ENCODE measurements around the gene RASGRF2.
A peak's percentile ranks its signal among the peaks of the same experiment; 100 is the strongest.

Gene RASGRF2

GRCh38 chr5:81169924-81170323 lies 209.8 kb downstream of the RASGRF2 start:
- no peak for DNase-seq (ENCODE audit: low read depth, low spot score)

- no peak for DNase-seq (ENCODE audit: low read depth, low spot score)
These were observed 211.6 kb downstream of the RASGRF2 start for GRCh38 chr5:81171769-81172168.

GRCh38 chr5:81172710-81173109 lies 212.5 kb downstream of the RASGRF2 start:
- DNase-seq (ENCODE audit: low read depth, low spot score), result no peak

GRCh38 chr5:81177061-81177460 lies 216.9 kb downstream of the RASGRF2 start:
- DNase-seq (ENCODE audit: low read depth, low spot score), result no peak

- DNase-seq (ENCODE audit: low read depth, low spot score), result no peak
These were observed 219.8 kb downstream of the RASGRF2 start for GRCh38 chr5:81179959-81180358.

- no peak for DNase-seq (ENCODE audit: low read depth, low spot score)
These were observed 220.8 kb downstream of the RASGRF2 start for GRCh38 chr5:81180780-81181460.

GRCh38 chr5:81181576-81182316 lies 221.6 kb downstream of the RASGRF2 start:
- no peak for DNase-seq (ENCODE audit: low read depth, low spot score)

GRCh38 chr5:81182396-81183390 lies 222.5 kb downstream of the RASGRF2 start:
- DNase-seq (ENCODE audit: low read depth, low spot score), result no peak

- no peak for DNase-seq (ENCODE audit: low read depth, low spot score)
These were observed 223.9 kb downstream of the RASGRF2 start for GRCh38 chr5:81183811-81184748.

- no peak for DNase-seq (ENCODE audit: low read depth, low spot score)
These were observed 224.6 kb downstream of the RASGRF2 start for GRCh38 chr5:81184749-81185110.

- DNase-seq (ENCODE audit: low read depth, low spot score), result no peak
These were observed 227.7 kb downstream of the RASGRF2 start for GRCh38 chr5:81187885-81188284.

- DNase-seq (ENCODE audit: low read depth, low spot score), result no peak
These were observed 228.8 kb downstream of the RASGRF2 start for GRCh38 chr5:81188962-81189361.

- no peak for DNase-seq (ENCODE audit: low read depth, low spot score)
These were observed 229.8 kb downstream of the RASGRF2 start for GRCh38 chr5:81189875-81190498.

GRCh38 chr5:81191726-81192372 lies 231.7 kb downstream of the RASGRF2 start:
- no peak for DNase-seq (ENCODE audit: low read depth, low spot score)

- no peak for DNase-seq (ENCODE audit: low read depth, low spot score)
These were observed 232.2 kb downstream of the RASGRF2 start for GRCh38 chr5:81192373-81192750.

- peak; percentile 17 for DNase-seq (ENCODE audit: low read depth, low spot score)
These were observed 234.6 kb downstream of the RASGRF2 start for GRCh38 chr5:81194633-81195334.

- DNase-seq (ENCODE audit: low read depth, low spot score), result no peak
These were observed 235.3 kb downstream of the RASGRF2 start for GRCh38 chr5:81195335-81195929.

- DNase-seq (ENCODE audit: low read depth, low spot score), result no peak
These were observed 242.5 kb downstream of the RASGRF2 start for GRCh38 chr5:81202655-81203054.

GRCh38 chr5:81203729-81204128 lies 243.6 kb downstream of the RASGRF2 start:
- no peak for DNase-seq (ENCODE audit: low read depth, low spot score)

Data from smooth muscle cell of the brain vasculature (primary cell).